ENCODE measurements around the gene FAM120A. TPM values are rescaled to one million over a fixed set of nuclear protein-coding genes. Genes with fewer than 3 reads are reported as not detected.
"Not testable (repeated sequence)": the region's sequence is repeated elsewhere in the genome, so short reads cannot be mapped to it uniquely, and the experiment has no call there.

The FAM120A gene, protein sequence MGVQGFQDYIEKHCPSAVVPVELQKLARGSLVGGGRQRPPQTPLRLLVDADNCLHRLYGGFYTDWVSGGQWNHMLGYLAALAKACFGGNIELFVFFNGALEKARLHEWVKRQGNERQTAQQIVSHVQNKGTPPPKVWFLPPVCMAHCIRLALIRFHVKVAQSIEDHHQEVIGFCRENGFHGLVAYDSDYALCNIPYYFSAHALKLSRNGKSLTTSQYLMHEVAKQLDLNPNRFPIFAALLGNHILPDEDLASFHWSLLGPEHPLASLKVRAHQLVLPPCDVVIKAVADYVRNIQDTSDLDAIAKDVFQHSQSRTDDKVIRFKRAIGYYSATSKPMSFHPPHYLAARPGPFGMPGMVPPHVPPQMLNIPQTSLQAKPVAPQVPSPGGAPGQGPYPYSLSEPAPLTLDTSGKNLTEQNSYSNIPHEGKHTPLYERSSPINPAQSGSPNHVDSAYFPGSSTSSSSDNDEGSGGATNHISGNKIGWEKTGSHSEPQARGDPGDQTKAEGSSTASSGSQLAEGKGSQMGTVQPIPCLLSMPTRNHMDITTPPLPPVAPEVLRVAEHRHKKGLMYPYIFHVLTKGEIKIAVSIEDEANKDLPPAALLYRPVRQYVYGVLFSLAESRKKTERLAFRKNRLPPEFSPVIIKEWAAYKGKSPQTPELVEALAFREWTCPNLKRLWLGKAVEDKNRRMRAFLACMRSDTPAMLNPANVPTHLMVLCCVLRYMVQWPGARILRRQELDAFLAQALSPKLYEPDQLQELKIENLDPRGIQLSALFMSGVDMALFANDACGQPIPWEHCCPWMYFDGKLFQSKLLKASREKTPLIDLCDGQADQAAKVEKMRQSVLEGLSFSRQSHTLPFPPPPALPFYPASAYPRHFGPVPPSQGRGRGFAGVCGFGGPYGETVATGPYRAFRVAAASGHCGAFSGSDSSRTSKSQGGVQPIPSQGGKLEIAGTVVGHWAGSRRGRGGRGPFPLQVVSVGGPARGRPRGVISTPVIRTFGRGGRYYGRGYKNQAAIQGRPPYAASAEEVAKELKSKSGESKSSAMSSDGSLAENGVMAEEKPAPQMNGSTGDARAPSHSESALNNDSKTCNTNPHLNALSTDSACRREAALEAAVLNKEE
- polyA plus RNA-seq (ENCODE audit: insufficient read length in 3 of 3) = 10 to 100 TPM; 70.7 to 75.1 (median 73.2) TPM

DNA sequence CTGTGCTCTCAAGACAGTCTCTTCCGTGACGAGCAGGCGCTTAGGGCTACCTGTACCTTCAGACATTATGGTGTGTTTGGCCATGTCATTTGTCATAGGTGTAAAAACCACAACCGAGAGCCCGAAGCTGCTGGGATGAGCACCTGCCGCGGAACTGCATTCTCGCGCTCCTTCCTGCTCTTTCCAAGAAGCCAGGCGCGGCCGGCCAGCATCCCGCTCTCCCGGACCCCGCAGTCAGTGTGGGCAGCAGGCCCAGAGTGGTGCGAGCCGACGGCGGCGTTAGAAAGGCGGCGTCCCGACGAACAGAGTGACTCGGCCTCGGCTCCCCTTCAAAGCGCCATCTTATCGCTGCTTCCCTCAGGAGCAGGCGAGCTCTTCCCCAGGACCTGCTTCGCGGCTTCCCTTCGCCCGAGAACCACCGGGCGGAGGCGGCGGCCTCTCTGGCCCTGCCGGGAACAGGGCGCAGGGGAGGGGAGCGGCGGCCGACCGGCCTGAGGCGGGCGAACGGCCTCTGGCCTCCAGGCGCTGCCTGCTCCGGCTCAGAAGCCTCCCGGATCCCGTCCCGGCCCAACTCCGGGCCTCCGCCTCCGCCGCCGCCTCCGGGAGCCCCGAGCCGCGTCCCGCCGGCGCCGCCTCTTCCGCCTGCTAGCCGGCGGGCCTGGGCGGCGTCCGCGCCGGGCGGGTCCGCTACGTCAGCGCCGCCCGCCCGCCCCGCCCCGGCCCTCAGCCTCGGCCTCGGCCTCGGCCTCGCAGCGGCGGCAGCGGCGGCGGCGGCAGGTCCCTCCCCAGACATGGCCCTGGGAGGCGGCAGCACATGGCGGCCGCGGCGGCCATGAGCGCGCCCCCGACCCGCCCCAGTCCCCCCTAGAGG is at the start of gene FAM120A:
TSS of gene FAM120A (plus strand) at position 741 of the 871 bp plus-strand sequence. CDS start 231 bp downstream, outside the sequence.
- peak in 2 of 3 donors; percentile 31 to 65 for DNase-seq (ENCODE audit: low read depth in 3 of 3, low spot score in 2 of 3)

DNA sequence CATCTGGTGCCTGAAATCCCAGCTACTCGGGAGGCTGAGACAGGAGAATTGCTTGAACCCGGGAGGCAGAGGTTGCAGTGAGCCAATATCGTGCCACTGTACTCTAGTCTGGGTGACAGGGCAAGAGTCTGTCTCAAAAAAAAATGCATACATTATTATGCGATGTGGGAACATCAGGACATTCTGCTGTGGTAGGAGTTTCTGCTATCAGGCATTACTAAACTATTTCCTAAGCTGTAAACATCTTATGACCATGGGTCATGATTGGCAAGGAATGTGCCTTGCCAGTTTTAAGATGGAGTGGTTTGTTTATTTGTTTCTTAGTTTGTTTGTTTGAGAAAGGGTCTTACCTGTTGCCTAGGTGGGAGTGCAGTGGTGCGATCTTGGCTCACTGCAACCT is 45.1 kb upstream of the FAM120A start:
- no peak for DNase-seq (ENCODE audit: low read depth in 3 of 3, low spot score in 2 of 3)

DNA sequence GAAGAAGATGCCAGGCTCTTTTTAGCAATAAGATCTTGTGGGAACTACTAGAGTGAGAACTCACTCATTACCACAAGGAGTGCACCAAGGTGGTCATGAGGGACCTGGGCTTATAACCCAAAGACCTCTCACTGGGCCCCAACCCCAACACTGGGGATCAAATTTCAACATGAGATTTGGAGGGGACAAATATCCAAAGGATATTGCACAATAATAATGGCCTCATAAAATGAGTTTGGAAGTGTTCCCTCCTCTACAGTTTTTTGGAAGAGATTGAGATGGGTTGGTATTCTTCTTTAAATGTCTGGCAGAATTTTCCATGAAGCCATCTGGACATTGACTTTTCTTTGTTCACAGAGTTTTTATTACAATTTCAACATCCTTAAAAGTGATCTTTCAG is 38.0 kb upstream of the FAM120A start:
- no peak for DNase-seq (ENCODE audit: low read depth in 3 of 3, low spot score in 2 of 3)

DNA sequence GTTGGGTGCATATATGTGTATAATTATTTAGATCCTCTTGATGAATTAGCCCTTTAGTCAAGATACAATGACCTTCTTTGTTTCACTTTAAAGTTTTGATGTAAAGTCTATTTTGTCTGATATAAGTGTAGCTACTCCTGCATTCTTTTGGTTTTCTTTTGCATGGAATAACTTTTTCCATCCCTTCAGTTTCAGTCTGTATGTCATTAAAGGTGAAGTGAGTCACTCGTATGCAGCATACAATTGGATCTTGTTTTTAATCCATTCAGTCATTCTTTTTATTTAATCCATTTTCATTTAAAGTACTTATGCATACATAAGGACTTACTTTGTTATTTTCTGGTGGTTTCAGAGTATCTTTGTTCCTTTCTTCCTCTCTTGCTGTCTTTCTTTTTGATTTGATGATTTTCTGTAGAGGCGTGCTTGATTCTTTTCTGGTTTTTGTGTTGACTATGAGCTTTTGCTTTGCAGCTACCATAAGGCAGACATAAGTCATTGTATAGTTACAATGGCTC is 36.3 kb upstream of the FAM120A start:
- DNase-seq (ENCODE audit: low read depth in 3 of 3, low spot score in 2 of 3) = no peak

DNA sequence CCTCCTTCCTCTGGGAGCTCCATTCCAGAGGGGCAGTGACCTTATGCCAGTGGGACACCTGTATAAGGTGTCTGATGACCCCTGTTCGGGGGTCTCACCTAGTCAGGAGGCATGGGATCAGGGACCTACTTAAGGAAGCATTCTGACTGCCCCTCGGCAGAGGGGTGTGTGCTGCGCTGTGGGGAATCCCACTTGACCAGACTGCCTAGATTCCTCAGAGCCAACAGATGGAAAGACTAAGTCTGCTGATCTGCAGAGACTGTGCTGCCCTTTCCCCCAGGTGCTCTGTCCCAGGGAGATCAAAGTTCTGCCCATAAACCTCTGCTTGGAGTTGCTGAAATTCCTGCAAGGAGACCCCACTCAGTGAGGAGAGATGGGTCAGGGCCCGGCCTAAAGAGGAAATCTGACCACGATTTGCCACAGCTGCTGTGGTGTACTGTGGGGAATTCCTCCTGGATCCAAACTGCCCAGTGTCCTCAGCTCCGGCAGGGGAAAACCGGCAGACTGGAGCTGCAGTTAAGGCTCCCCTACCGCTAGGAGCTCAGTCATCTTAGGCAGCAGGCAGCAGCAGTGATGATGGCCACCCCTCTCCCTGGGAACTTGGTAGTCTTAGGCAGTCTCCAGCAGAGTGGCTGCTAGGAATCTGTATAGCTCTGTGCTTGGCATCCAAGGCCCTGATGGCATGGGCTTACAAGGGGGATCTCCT is 34.8 kb upstream of the FAM120A start:
- no peak for DNase-seq (ENCODE audit: low read depth in 3 of 3, low spot score in 2 of 3)

DNA sequence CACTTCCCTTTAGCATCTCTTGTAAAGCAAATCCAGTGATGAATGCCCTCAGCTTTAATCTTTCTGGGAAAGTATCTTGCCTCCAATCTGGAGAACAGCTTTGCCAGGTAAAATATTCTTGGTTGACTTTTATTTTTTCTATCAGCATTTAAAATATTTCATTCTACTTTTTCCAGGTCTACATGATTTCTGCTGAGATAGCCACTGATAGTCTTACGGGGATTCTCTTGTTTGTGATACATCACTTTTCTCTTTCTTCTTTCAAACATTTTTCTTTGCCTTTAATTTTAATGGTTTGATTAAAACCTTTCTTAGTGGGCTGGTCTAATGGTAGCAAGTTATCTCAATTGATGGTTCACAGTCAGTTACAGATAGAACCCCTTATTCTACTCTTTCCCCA is 33.9 kb upstream of the FAM120A start:
- no peak for DNase-seq (ENCODE audit: low read depth in 3 of 3, low spot score in 2 of 3)

DNA sequence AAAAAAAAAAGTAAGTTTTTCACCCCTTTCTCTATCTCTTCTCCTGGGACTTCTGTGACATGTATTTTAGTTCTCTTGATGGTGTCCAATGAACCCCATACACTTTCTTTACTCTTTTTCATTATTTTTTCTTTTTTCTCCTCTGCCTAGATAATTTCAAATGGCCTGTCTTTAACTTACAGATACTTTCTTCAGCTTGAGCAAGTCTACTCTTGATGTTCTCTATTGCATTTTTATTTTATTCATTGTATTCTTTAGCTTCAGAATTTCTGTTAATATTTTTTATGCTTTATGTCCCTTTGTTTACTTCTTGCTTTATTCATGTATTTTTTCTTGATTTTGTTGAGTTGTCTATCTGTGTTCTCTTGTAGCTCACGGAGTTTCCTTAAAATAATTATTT is 32.5 kb upstream of the FAM120A start:
- no peak for DNase-seq (ENCODE audit: low read depth in 3 of 3, low spot score in 2 of 3)

DNA sequence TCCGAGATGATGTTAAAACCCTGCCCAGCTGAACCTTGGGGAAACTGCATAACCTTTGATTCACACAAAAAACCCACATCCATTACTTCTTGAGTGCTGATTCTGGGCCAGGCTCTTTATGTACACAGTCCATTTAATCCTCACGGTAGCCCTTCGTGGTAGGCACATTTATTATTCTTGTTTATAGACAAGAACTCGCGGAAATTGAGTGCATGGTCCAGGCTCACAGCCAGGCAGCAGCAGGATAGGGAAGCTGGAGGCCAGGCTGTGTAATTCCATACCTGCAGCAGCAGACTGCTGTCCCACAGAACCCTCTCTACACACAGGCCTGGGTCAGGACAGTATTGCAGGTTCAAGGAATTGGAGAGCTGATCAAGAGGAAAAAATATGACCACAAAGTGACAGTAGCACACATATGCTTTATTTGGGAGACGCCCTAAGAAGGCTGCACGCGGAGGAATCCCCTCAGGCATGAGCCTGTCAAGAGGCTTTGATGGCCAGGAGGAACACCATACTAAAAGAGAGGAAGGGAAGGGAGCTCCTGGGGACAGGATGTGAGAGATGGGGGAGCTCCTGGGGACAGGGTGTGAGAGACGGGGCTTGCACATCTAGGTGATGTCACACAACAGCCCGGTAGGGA is 28.4 kb upstream of the FAM120A start:
- DNase-seq (ENCODE audit: low read depth in 3 of 3, low spot score in 2 of 3) = no peak

DNA sequence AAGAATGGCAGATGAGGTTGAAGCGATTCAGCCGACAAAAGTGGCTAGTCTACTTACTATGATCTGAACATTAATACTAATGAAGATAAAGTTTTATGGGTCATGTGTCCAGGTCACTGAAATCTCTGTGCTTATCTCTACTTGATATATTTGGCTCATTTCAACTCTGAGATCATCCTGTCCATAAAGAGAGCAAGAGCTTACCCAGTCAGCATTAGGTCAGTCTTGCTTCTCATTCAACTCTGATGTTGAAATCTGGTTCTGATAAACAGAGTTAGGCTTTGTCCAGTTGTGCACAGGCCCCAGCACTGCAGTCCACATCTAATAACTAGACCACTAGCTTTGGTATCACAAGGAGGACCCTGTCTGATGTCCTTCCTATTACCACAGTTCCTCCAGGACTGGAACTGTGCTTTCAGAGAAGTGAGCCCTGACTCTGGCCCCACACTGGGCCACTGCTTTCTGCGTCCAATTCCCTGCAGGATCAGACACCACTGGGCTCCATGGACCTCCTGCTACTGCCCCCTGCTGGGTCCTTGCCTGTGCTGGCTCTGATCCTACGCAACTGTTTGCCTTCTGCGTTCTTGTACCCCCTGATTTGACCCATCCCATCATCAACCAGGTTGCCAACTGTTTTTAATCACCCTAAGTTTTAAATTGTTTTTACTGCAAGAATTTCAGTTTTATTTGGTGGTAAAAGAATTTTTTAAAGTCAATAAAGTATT is 23.7 kb upstream of the FAM120A start:
- no peak for DNase-seq (ENCODE audit: low read depth in 3 of 3, low spot score in 2 of 3)

DNA sequence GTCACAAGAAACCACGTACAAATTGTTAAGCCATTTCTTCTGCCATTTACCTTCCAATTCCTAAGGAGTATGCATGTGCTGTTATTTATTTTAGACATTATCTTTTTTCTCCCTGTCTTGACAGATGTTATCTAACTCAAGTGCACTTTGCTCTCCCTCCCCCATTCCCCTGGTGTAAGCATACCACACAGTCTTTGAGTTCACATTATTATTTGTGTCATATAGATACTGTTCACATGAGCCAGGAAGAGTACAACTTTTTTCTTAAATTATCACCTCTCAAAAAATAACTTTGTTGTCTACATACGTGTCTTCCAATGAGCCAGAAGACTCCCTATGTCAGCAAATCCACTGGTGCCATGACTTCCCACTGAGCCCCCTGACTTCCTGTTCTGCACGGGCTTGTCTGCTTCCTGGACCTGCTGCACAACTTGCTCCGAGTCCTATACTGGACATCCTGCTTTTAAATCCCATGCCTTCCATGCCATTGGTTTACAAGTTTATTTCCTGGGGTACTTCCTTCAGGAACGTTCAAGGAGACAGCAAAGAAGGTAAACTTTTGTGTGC is 19.9 kb upstream of the FAM120A start:
- DNase-seq (ENCODE audit: low read depth in 3 of 3, low spot score in 2 of 3) = no peak

DNA sequence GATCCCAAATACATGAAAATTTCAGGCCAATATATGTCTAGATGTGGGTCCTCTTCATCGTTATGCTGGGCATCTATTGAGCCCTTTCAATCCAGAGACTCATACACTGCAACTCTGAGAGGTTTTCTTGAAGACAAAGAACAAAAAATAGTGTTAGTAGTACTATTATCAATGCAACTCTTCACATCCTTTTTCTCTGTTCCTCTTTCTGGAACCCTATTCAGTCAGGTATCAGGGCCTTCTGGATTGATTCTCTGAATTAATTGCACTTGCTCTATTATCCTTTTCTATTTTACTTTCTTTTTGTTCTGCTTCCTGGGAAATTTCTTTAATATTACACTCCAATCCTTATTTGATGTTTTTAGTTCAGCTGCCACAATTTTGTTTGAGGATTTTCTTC is 18.5 kb upstream of the FAM120A start:
- no peak for DNase-seq (ENCODE audit: low read depth in 3 of 3, low spot score in 2 of 3)

DNA sequence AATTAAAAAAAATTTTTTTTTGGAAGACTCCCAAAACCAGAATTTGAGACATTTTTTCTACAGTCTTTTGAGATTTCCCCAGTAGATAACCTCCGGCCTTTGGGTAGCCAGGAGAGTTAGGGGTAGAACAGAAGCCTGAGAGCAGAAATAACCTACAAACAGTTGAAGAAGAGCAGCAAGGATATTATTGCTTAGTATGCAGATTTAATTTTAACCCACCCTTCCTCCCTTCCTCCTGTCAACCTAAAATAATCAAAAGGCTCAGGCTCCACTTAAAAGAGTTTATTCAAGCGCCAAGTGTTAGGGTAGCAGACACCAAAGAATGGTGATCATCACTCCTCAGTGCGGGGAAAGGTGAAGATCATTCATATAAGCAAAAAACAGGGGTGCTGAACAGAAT is 17.4 kb upstream of the FAM120A start:
- no peak for DNase-seq (ENCODE audit: low read depth in 3 of 3, low spot score in 2 of 3)

DNA sequence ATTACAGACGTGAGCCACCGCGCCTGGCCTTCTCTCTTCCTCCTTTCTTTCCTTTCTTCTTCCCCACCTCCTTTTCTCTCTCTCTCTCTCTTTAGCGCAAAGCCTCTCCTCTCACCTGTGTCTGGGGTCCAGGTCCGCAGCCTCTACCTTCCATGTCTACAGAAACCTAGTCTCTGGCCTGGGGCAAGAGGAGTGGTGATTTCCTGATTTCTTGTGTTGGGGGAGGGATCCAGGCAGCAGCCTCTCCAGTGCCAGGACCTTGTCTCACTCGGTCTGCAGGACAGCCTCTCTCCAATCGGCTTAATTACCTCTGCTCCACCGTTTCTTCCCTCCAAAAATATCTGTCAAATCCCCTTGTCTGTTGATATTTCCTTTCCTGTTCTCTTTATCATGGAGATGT is 16.1 kb upstream of the FAM120A start:
- DNase-seq (ENCODE audit: low read depth in 3 of 3, low spot score in 2 of 3) = no peak

DNA sequence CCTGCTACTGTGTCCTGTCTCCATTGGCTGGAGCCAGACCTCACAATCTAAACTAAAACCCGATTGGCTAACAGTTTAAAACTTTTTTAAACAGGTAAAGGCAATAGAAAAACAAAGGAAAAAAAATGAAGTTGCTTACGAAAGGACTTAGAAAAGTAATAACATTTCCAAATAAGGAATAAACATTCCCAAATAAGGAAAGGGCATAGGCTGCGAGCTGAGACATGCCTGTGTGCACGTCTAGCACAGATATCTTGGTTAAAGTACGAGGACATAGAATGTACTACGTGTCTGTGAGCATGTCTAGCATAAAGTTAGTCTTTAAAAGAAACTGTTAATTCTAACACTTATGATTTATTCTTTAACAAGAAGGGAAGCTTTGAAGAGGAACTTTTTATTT is 15.3 kb upstream of the FAM120A start:
- DNase-seq (ENCODE audit: low read depth in 3 of 3, low spot score in 2 of 3) = no peak

DNA sequence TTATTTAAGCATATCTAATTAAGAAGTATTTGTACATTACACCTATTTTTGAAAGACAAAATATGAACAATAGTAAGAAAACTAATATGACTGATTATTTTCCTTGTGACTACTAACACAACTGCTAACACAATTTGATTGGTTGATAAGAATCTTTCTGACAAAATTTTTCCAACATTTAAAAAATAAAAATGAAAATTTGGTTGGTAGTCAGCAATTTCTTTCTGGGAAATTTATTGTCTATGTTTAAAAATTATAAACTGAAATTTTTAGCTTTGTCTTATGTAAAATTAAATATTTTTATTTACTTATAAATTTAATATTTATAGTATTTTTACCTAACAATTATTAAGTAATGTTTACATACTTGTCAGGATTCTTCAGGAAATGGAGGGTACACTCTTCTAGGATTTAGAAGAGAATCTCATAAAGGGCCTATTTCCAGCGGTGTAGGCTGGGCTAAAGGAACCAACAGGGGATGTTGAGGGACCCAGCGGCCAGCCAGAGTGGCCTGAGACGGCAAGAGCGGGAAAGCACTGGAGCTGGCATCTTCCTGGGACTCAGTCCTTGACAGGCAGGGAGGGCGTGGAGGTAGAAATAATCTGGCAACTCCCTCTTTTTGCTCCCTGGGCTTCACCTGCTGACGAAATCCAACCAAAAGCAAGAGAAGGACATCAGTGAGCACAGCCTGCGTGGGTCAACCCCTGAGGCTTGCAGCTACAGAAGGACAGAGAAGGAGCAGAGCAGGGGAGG is 14.7 kb upstream of the FAM120A start:
- DNase-seq (ENCODE audit: low read depth in 3 of 3, low spot score in 2 of 3) = no peak

DNA sequence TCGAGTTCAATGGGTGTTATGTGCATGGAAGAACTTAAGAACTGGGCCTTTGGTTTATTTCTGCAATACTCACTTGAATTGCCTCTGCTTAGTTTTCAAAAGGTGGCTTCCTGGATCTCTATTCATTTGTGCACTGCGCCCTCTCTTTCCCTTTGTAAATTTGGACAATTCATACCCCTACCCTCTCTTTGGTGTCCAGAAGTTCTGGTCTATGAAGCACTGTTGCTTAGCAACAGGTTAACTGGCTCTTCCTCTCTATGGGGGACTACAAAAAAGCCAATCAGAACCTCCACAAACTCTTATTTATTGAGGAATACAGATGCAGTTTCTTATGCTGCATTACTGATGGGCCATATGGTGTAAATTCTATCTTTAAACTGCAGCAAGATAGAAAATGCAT is 13.5 kb upstream of the FAM120A start:
- no peak for DNase-seq (ENCODE audit: low read depth in 3 of 3, low spot score in 2 of 3)

DNA sequence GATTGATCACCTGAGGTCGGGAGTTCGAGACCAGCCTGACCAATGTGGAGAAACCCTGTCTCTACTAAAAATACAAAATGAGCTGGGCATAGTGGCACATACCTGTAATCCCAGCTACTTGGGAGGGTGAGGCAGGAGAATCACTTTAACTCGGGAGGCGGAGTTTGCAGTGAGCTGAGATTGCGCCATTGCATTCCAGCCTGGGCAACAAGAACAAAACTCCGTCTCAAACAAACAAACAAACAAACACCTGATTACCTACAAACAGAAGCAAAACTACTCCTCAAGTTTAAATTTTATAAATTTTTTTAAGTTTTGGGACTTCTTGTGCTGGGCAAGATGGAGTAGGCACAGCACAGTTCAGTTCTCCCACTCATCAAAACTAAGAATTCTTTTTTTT is 12.2 kb upstream of the FAM120A start:
- DNase-seq (ENCODE audit: low read depth in 3 of 3, low spot score in 2 of 3) = not testable (repeated sequence)

Measured in right renal cortex interstitium (tissue), 3 donors.